Measurements from ENCODE around the gene MRPS18A.

Gene MRPS18A

GRCh38 chr6:43689421-43689820 is 1.8 kb upstream of the MRPS18A start:
- H3K4me3 ChIP-seq (ENCODE audit: low read depth, low read length), result no peak overlapping the region
- no peak for DNase-seq (ENCODE audit: low read depth)
- TF ChIP-seq, protein P1, sequence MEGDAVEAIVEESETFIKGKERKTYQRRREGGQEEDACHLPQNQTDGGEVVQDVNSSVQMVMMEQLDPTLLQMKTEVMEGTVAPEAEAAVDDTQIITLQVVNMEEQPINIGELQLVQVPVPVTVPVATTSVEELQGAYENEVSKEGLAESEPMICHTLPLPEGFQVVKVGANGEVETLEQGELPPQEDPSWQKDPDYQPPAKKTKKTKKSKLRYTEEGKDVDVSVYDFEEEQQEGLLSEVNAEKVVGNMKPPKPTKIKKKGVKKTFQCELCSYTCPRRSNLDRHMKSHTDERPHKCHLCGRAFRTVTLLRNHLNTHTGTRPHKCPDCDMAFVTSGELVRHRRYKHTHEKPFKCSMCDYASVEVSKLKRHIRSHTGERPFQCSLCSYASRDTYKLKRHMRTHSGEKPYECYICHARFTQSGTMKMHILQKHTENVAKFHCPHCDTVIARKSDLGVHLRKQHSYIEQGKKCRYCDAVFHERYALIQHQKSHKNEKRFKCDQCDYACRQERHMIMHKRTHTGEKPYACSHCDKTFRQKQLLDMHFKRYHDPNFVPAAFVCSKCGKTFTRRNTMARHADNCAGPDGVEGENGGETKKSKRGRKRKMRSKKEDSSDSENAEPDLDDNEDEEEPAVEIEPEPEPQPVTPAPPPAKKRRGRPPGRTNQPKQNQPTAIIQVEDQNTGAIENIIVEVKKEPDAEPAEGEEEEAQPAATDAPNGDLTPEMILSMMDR (IDR thresholded peaks at IDR 0.05; ENCODE audit: low read depth, low read length), result no peak
- TF ChIP-seq POLR2A (IDR thresholded peaks at IDR 0.05; ENCODE audit: extremely low read depth, insufficient read length) (no peak), MYC (IDR thresholded peaks at IDR 0.05; ENCODE audit: low read depth, low read length) (no peak)
- TF ChIP-seq, protein P2, sequence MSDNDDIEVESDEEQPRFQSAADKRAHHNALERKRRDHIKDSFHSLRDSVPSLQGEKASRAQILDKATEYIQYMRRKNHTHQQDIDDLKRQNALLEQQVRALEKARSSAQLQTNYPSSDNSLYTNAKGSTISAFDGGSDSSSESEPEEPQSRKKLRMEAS (IDR thresholded peaks at IDR 0.05; ENCODE audit: low read depth, low read length), result no peak

DNA sequence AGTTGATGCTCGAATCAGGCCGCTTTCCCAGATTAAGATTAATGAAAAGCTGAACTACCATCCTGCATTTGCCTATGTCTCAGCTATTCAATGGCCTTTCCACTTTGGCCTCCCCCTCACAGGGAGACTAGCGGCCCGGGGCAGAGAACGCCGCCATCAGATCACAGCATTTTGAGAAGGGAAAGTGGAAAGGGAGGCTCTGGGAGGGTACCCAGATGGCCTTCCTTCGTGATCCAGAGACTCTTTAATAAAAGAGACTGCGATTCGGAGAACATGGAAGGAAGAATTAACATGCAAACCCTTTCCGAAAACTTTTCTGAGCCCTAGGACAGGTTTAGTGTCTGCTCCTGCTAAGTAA is 533 bp downstream of the MRPS18A start:
- peak overlapping the region; percentile 89 for H3K4me3 ChIP-seq (ENCODE audit: low read depth, low read length)
- TF ChIP-seq MYC (IDR thresholded peaks at IDR 0.05; ENCODE audit: low read depth, low read length), result no peak
- TF ChIP-seq POLR2A (IDR thresholded peaks at IDR 0.05; ENCODE audit: extremely low read depth, insufficient read length), result no peak
- TF ChIP-seq, protein P2 (IDR thresholded peaks at IDR 0.05; ENCODE audit: low read depth, low read length), result no peak
- TF ChIP-seq, protein P1 (IDR thresholded peaks at IDR 0.05; ENCODE audit: low read depth, low read length), result no peak
- DNase-seq (ENCODE audit: low read depth), result no peak

- TF ChIP-seq, protein P2 (IDR thresholded peaks at IDR 0.05; ENCODE audit: low read depth, low read length), result no peak
- TF ChIP-seq, protein P1 (IDR thresholded peaks at IDR 0.05; ENCODE audit: low read depth, low read length), result no peak
- no peak for TF ChIP-seq MYC (IDR thresholded peaks at IDR 0.05; ENCODE audit: low read depth, low read length)
- no peak for TF ChIP-seq POLR2A (IDR thresholded peaks at IDR 0.05; ENCODE audit: extremely low read depth, insufficient read length)
- DNase-seq (ENCODE audit: low read depth), result peak; percentile 58
- no peak overlapping the region for H3K4me3 ChIP-seq (ENCODE audit: low read depth, low read length)
Measured at GRCh38 chr6:43683708-43684455, 3.7 kb downstream of the MRPS18A start.

GRCh38 chr6:43682724-43683429 is 4.7 kb downstream of the MRPS18A start:
- no peak overlapping the region for H3K4me3 ChIP-seq (ENCODE audit: low read depth, low read length)
- no peak for DNase-seq (ENCODE audit: low read depth)
- TF ChIP-seq MYC (IDR thresholded peaks at IDR 0.05; ENCODE audit: low read depth, low read length) (no peak), POLR2A (IDR thresholded peaks at IDR 0.05; ENCODE audit: extremely low read depth, insufficient read length) (no peak)
- TF ChIP-seq, protein P1 (IDR thresholded peaks at IDR 0.05; ENCODE audit: low read depth, low read length), result no peak
- TF ChIP-seq, protein P2 (IDR thresholded peaks at IDR 0.05; ENCODE audit: low read depth, low read length), result no peak

DNA sequence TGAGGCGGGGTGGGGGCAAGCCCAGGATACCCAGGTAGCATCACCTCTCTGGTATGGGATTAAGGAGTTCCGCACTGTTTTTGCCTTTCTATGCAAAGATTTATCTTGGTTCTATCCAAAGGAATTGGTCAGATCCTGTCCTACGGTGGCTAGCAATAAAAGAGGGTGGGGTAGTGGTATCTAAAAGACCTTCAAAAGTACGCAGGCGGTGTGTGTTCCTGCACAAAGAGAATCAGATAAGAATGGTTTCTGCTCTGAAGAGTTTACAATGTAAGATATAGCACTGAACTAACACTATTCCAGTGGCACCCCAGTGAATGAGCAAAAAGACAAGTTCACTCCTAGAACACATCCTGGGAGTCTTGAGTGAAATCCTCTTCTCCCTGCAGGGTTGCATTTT is 6.3 kb downstream of the MRPS18A start:
- no peak for DNase-seq (ENCODE audit: low read depth)
- TF ChIP-seq, protein P2 (IDR thresholded peaks at IDR 0.05; ENCODE audit: low read depth, low read length), result no peak
- TF ChIP-seq MYC (IDR thresholded peaks at IDR 0.05; ENCODE audit: low read depth, low read length), result no peak
- TF ChIP-seq POLR2A (IDR thresholded peaks at IDR 0.05; ENCODE audit: extremely low read depth, insufficient read length), result no peak
- TF ChIP-seq, protein P1 (IDR thresholded peaks at IDR 0.05; ENCODE audit: low read depth, low read length), result no peak
- no peak overlapping the region for H3K4me3 ChIP-seq (ENCODE audit: low read depth, low read length)
